ENCODE measurements around the gene TMEM203.

DNA sequence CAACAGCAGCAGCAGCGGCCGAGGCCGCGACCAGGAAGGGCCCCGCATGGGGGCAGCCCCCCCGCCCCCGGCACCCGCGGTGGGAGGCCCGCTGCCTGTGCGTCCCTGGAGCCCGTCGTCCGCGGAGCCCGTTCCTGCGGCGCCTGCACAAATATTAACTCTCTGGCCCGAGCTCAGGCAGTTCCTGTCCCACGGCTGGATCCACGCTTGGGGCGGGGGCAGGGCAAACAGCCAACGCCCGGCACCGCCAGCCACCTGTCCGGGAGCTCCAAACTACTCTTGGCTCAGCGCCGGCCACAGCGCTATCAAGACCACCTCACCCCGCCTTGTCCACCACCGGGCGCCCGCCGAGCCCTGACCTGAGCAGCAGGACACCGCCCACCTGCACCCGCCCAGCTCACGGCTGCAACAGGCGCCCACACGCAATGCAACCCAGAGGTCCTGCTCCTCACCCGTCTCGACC is 35.5 kb downstream of the TMEM203 start, which contains the start of gene LRRC26:
- TF ChIP-seq, protein P1, sequence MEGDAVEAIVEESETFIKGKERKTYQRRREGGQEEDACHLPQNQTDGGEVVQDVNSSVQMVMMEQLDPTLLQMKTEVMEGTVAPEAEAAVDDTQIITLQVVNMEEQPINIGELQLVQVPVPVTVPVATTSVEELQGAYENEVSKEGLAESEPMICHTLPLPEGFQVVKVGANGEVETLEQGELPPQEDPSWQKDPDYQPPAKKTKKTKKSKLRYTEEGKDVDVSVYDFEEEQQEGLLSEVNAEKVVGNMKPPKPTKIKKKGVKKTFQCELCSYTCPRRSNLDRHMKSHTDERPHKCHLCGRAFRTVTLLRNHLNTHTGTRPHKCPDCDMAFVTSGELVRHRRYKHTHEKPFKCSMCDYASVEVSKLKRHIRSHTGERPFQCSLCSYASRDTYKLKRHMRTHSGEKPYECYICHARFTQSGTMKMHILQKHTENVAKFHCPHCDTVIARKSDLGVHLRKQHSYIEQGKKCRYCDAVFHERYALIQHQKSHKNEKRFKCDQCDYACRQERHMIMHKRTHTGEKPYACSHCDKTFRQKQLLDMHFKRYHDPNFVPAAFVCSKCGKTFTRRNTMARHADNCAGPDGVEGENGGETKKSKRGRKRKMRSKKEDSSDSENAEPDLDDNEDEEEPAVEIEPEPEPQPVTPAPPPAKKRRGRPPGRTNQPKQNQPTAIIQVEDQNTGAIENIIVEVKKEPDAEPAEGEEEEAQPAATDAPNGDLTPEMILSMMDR (conservative IDR thresholded peaks at IDR 0.05; ENCODE audit: low read depth in 2 of 2), result no peak
- TF ChIP-seq POLR2AphosphoS5 (IDR thresholded peaks at IDR 0.05; ENCODE audit: low read depth), result no peak
- TF ChIP-seq CREB1 (CRISPR knock-in tag; IDR thresholded peaks at IDR 0.05; ENCODE audit: low read depth), result no peak
- TF ChIP-seq, protein P2, sequence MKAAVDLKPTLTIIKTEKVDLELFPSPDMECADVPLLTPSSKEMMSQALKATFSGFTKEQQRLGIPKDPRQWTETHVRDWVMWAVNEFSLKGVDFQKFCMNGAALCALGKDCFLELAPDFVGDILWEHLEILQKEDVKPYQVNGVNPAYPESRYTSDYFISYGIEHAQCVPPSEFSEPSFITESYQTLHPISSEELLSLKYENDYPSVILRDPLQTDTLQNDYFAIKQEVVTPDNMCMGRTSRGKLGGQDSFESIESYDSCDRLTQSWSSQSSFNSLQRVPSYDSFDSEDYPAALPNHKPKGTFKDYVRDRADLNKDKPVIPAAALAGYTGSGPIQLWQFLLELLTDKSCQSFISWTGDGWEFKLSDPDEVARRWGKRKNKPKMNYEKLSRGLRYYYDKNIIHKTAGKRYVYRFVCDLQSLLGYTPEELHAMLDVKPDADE (IDR thresholded peaks at IDR 0.05), result no peak
